OCI-LY7 (cell line): Measurements from ENCODE around the gene NCAM2.

ENCODE experiments used
- EZH2phosphoT487 ChIP-seq: fragments of 200-600 bp; sonication (generic); IDR thresholded peaks from 2 replicates; pipeline ENCODE4 v1.6.1; 2018; ENCODE audit warnings: low read depth, borderline replicate concordance, mild to moderate bottlenecking, mixed run types, antibody characterized with exemption, low read length, moderate library complexity, mixed read lengths
- TF ChIP-seq, protein P1 (sequence below): fragments of 200-600 bp; sonication (generic); conservative IDR thresholded peaks from 2 replicates; pipeline ENCODE4 v1.5.1; 2014; ENCODE audit warnings: mild to moderate bottlenecking, antibody characterized with exemption, low read length, moderate library complexity, mixed read lengths

DNA sequence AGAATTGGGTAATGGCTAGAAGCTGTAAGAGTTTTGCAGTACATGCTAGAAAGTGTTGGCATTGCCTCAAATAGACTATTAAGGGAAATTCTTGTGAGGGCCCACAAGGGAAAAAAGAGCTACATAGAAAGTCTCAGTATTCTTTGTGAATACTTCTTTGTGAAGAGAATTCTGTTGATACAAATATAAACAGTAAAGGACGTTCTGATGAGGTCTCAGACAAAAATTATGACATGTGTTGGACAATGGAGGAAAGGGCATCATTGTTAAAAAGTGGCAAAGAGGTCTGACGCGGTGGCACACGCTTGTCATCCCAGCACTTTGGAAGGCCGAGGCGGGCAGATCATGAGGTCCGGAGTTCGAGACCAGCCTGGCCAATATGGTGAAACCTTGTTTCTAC, 458.9 kb downstream of the NCAM2 start:
- TF ChIP-seq, protein P1, sequence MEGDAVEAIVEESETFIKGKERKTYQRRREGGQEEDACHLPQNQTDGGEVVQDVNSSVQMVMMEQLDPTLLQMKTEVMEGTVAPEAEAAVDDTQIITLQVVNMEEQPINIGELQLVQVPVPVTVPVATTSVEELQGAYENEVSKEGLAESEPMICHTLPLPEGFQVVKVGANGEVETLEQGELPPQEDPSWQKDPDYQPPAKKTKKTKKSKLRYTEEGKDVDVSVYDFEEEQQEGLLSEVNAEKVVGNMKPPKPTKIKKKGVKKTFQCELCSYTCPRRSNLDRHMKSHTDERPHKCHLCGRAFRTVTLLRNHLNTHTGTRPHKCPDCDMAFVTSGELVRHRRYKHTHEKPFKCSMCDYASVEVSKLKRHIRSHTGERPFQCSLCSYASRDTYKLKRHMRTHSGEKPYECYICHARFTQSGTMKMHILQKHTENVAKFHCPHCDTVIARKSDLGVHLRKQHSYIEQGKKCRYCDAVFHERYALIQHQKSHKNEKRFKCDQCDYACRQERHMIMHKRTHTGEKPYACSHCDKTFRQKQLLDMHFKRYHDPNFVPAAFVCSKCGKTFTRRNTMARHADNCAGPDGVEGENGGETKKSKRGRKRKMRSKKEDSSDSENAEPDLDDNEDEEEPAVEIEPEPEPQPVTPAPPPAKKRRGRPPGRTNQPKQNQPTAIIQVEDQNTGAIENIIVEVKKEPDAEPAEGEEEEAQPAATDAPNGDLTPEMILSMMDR: no peak
- no peak for TF ChIP-seq EZH2phosphoT487
